Mucosa of rectum (tissue), 2 donors: Measurements from ENCODE around the gene PBRM1.

Experiments used
- H3K27ac ChIP-seq, 2 donors: one replicate each; pipeline ENCODE4 v1.7.0; 2013; ENCODE audit warnings: inconsistent platforms in 2 of 2, low read depth in 2 of 2, low read length in 2 of 2
- H3K27me3 ChIP-seq, 2 donors: one replicate each; pipeline ENCODE4 v1.7.0; 2013; ENCODE audit warnings: low read length in 2 of 2; ENCODE audit not compliant: control insufficient read depth in 2 of 2, insufficient read depth in 2 of 2
- H3K36me3 ChIP-seq, 2 donors: one replicate each; pipeline ENCODE4 v1.7.0; 2013; ENCODE audit warnings: low read length in 2 of 2; ENCODE audit not compliant: control insufficient read depth in 2 of 2, insufficient read depth in 2 of 2
- H3K4me1 ChIP-seq, 2 donors: one replicate each; pipeline ENCODE4 v1.7.0; 2013; ENCODE audit warnings: low read length in 2 of 2, mild to moderate bottlenecking in 1 of 2; ENCODE audit not compliant: control insufficient read depth in 2 of 2, insufficient read depth in 2 of 2
- H3K4me3 ChIP-seq, 2 donors: one replicate each; pipeline ENCODE4 v1.7.0; 2013; ENCODE audit warnings: low read length in 2 of 2
- H3K9ac ChIP-seq, 2 donors: one replicate each; pipeline ENCODE4 v1.7.0; 2013; ENCODE audit warnings: low read length in 2 of 2, low read depth in 1 of 2, mild to moderate bottlenecking in 1 of 2
- H3K9me3 ChIP-seq, 2 donors: one replicate each; pipeline ENCODE4 v1.7.0; 2013; ENCODE audit warnings: low read length in 2 of 2; ENCODE audit not compliant: control insufficient read depth in 2 of 2
- donor health status: healthy.
- donor health status: Normal muscosa, but diverticular disease.

Gene PBRM1

GRCh38 chr3:52596658-52597265 lies 89.0 kb downstream of the PBRM1 start:
- Histone ChIP-seq H3K9ac (no peak overlapping the region), H3K27ac (no peak overlapping the region), H3K36me3 (peaks cover 9 to 22% of the 10 kb centered on the region in 2 donors), H3K9me3 (no peaks in the 10 kb centered on the region), H3K27me3 (no peaks in the 10 kb centered on the region), H3K4me3 (no peak overlapping the region), H3K4me1 (no peaks in the 10 kb centered on the region)

- Histone ChIP-seq H3K9me3 (no peaks in the 10 kb centered on the region), H3K27me3 (no peaks in the 10 kb centered on the region), H3K27ac (no peak overlapping the region), H3K9ac (no peak overlapping the region), H3K36me3 (peaks cover 0 to 14% of the 10 kb centered on the region in 2 donors), H3K4me1 (no peaks in the 10 kb centered on the region), H3K4me3 (no peak overlapping the region)
These were observed 92.6 kb downstream of the PBRM1 start for GRCh38 chr3:52593103-52593502.

- H3K9me3 ChIP-seq = no peaks in the 10 kb centered on the region
- no peak overlapping the region for H3K4me3 ChIP-seq
- peaks cover 24 to 30% of the 10 kb centered on the region in 2 donors for H3K36me3 ChIP-seq
- no peak overlapping the region for H3K9ac ChIP-seq
- no peaks in the 10 kb centered on the region for H3K27me3 ChIP-seq
- H3K27ac ChIP-seq = no peak overlapping the region
- no peaks in the 10 kb centered on the region for H3K4me1 ChIP-seq
These were observed 111.4 kb downstream of the PBRM1 start for GRCh38 chr3:52574056-52574965.

GRCh38 chr3:52572221-52572620 lies 113.5 kb downstream of the PBRM1 start:
- Histone ChIP-seq H3K36me3 (peaks cover 7 to 14% of the 10 kb centered on the region in 2 donors), H3K9me3 (no peaks in the 10 kb centered on the region), H3K4me1 (no peaks in the 10 kb centered on the region), H3K9ac (no peak overlapping the region), H3K27me3 (no peaks in the 10 kb centered on the region), H3K4me3 (no peak overlapping the region), H3K27ac (no peak overlapping the region)

- Histone ChIP-seq H3K9ac (no peak overlapping the region), H3K27me3 (no peaks in the 10 kb centered on the region), H3K9me3 (no peaks in the 10 kb centered on the region), H3K4me1 (no peaks in the 10 kb centered on the region), H3K4me3 (no peak overlapping the region), H3K27ac (no peak overlapping the region), H3K36me3 (peaks cover 15 to 16% of the 10 kb centered on the region in 2 donors)
These were observed 115.6 kb downstream of the PBRM1 start for GRCh38 chr3:52570076-52570475.

GRCh38 chr3:52568069-52568468 lies 117.6 kb downstream of the PBRM1 start:
- H3K36me3 ChIP-seq = peaks cover 21% of the 10 kb centered on the region in 2 donors
- H3K9me3 ChIP-seq = no peaks in the 10 kb centered on the region
- H3K4me3 ChIP-seq = no peak overlapping the region
- no peaks in the 10 kb centered on the region for H3K4me1 ChIP-seq
- H3K9ac ChIP-seq = no peak overlapping the region
- H3K27me3 ChIP-seq = no peaks in the 10 kb centered on the region
- H3K27ac ChIP-seq = no peak overlapping the region

- H3K27ac ChIP-seq = no peak overlapping the region
These were observed 121.7 kb downstream of the PBRM1 start for GRCh38 chr3:52563984-52564383.

GRCh38 chr3:52561028-52561747 lies 124.5 kb downstream of the PBRM1 start:
- no peak overlapping the region for H3K27ac ChIP-seq
- H3K9ac ChIP-seq = no peak overlapping the region
- no peaks in the 10 kb centered on the region for H3K27me3 ChIP-seq
- no peak overlapping the region for H3K4me3 ChIP-seq
- H3K4me1 ChIP-seq = no peaks in the 10 kb centered on the region
- H3K9me3 ChIP-seq = no peaks in the 10 kb centered on the region
- peaks cover 47 to 58% of the 10 kb centered on the region in 2 donors for H3K36me3 ChIP-seq

More at GRCh38 chr3:52563984-52564383, 121.7 kb downstream of the PBRM1 start:
- Histone ChIP-seq H3K36me3 (peaks cover 35 to 43% of the 10 kb centered on the region in 2 donors), H3K4me1 (no peaks in the 10 kb centered on the region), H3K9me3 (no peaks in the 10 kb centered on the region), H3K9ac (no peak overlapping the region), H3K4me3 (no peak overlapping the region), H3K27me3 (no peaks in the 10 kb centered on the region)

GRCh38 chr3:52558436-52558835 lies 127.3 kb downstream of the PBRM1 start:
- Histone ChIP-seq H3K27ac (no peak overlapping the region), H3K4me3 (no peak overlapping the region), H3K9me3 (no peaks in the 10 kb centered on the region), H3K27me3 (no peaks in the 10 kb centered on the region), H3K36me3 (peaks cover 52 to 60% of the 10 kb centered on the region in 2 donors), H3K9ac (no peak overlapping the region), H3K4me1 (no peaks in the 10 kb centered on the region)
